ENCODE results near the gene SNCB.

The SNCB gene

DNA sequence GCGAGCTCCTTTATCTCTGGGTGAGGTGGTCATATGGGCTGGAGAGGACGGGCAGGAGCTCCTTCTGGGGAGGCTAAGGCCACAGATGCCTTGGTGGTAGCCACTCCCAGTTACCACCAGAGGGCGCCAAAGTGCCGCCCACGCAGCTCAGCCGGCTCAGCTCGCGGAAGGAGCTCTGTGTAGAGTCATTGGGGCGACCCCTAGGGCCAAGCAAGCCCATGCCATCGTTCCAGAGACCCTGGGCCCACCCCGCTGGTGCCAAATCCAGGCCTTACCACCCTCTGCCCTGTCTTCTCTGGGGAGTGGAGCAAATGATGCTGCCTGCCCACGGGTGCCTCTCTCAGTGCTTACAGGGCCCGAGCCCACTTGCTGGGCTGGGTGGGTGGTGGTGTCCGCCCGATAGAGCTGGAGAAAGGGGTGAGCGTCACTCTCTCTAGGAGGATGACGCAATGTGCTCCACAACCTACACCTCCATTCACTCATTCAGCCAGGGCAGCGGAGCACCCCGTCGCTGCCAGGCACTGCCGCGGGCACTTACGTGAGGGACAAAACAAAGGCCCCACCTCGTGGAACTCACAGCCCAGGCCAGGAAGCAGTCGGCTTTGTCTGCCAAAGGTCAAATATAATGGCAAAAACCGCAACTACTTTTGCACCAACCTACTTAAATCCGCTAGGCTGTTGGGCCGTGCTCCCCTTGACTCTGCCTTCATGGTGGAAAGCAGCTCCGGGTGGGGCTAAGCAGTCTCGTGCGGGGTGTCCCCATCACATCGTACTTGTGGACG, 30.7 kb upstream of the SNCB start:
- peak; percentile 40 for TF ChIP-seq FOXP2 (optimal IDR thresholded peaks at IDR 0.05; ENCODE audit: borderline replicate concordance, extremely low read depth, extremely low read length, insufficient read depth)
- TF ChIP-seq SIN3A (IDR thresholded peaks at IDR 0.05; ENCODE audit: borderline replicate concordance, insufficient read depth, low read length) = no peak
- TF ChIP-seq REST (IDR thresholded peaks at IDR 0.05; ENCODE audit: insufficient read depth in 1 of 2, low read depth in 2 of 2, low read length in 2 of 2) = peak; percentile 31 to 66; a peak in 2 of 4 replicates
- no peak for TF ChIP-seq TAF1 (IDR thresholded peaks at IDR 0.05; ENCODE audit: borderline replicate concordance, insufficient read depth, low read length)

DNA sequence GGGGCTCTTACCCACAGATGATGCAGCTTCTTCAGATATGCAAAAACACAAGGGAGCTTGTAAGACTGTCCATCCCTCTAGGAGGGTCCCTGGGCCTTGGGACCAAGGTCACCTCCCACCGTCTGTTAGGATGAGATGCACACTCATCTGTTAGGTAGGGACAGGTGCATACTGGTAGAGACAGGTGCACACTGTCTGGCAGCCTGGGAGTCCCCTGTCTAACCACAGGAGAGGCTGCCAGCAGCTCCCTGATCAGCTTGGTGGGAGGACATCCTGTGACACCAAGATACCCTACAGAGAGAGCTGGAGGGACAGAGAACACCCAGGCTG, 30.2 kb upstream of the SNCB start:
- TF ChIP-seq SIN3A (IDR thresholded peaks at IDR 0.05; ENCODE audit: borderline replicate concordance, insufficient read depth, low read length) (no peak), TAF1 (IDR thresholded peaks at IDR 0.05; ENCODE audit: borderline replicate concordance, insufficient read depth, low read length) (no peak), FOXP2 (optimal IDR thresholded peaks at IDR 0.05; ENCODE audit: borderline replicate concordance, extremely low read depth, extremely low read length, insufficient read depth) (no peak), POLR2AphosphoS5 (IDR thresholded peaks at IDR 0.05; ENCODE audit: low read depth, low read length) (no peak), REST (IDR thresholded peaks at IDR 0.05; ENCODE audit: insufficient read depth in 1 of 2, low read depth in 2 of 2, low read length in 2 of 2) (no peak)

- TF ChIP-seq FOXP2 (optimal IDR thresholded peaks at IDR 0.05; ENCODE audit: borderline replicate concordance, extremely low read depth, extremely low read length, insufficient read depth) = no peak
- no peak for TF ChIP-seq REST (IDR thresholded peaks at IDR 0.05; ENCODE audit: insufficient read depth in 1 of 2, low read depth in 2 of 2, low read length in 2 of 2)
- TF ChIP-seq TAF1 (IDR thresholded peaks at IDR 0.05; ENCODE audit: borderline replicate concordance, insufficient read depth, low read length) = no peak
- no peak for TF ChIP-seq POLR2AphosphoS5 (IDR thresholded peaks at IDR 0.05; ENCODE audit: low read depth, low read length)
- no peak for TF ChIP-seq SIN3A (IDR thresholded peaks at IDR 0.05; ENCODE audit: borderline replicate concordance, insufficient read depth, low read length)
Observed at GRCh38 chr5:176659860-176660461, 29.6 kb upstream of the SNCB start.

DNA sequence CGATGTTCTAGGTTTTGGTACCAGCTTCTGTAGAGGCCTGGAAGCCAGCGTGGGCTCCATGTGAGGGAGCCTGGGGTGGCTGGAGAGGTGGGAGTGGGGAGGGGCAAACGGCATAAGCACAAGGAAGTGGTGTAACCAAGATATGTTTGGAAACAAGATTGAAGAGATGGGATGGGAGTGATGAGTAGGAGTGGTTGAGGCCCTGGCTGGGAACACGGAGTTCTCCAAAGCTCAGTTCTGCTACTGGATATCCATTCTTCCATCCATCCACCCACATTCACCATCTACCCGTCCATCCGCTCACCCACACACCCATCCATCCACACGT, 29.1 kb upstream of the SNCB start:
- TF ChIP-seq SIN3A (IDR thresholded peaks at IDR 0.05; ENCODE audit: borderline replicate concordance, insufficient read depth, low read length) (no peak), FOXP2 (optimal IDR thresholded peaks at IDR 0.05; ENCODE audit: borderline replicate concordance, extremely low read depth, extremely low read length, insufficient read depth) (no peak), TAF1 (IDR thresholded peaks at IDR 0.05; ENCODE audit: borderline replicate concordance, insufficient read depth, low read length) (no peak), REST (IDR thresholded peaks at IDR 0.05; ENCODE audit: insufficient read depth in 1 of 2, low read depth in 2 of 2, low read length in 2 of 2) (no peak), POLR2AphosphoS5 (IDR thresholded peaks at IDR 0.05; ENCODE audit: low read depth, low read length) (no peak)

All from PFSK-1 (cell line).